Measurements from ENCODE around the gene RPL10. TPM values are rescaled to one million over a fixed set of nuclear protein-coding genes. Genes with fewer than 3 reads are reported as not detected.

Gene RPL10
- total and polyA plus RNA-seq, 2 of the 8 experiments (the other 6 are each of a cell fraction or from before 2014, with no cell fraction given): 2,633 to 4,293 TPM

- TF ChIP-seq E2F6 (IDR thresholded peaks at IDR 0.05): no peak
- no peak for TF ChIP-seq KDM5A (IDR thresholded peaks at IDR 0.05; ENCODE audit: low read length)
- TF ChIP-seq MAX (IDR thresholded peaks at IDR 0.05): no peak
- TF ChIP-seq FOSL1 (IDR thresholded peaks at IDR 0.05; ENCODE audit: insufficient read depth, low read depth, low read length): no peak
These were observed 41.6 kb upstream of the RPL10 start (continued) for GRCh38 chrX:154356596-154356995.
